Activated CD8-positive, alpha-beta memory T cell treated with anti-CD3 and anti-CD28 coated beads, Interleukin-2, amount 50 U/mL, for 24 hours (primary cell): ENCODE measurements around the gene URI1.
"Not testable (repeated sequence)": the region's sequence is repeated elsewhere in the genome, so short reads cannot be mapped to it uniquely, and the experiment has no call there.

Experiments
- DNase-seq: peaks from one replicate; pipeline ENCODE4 v3.0.0-alpha.2; 2020; ENCODE audit errors: extremely low read depth

URI1 gene

DNA sequence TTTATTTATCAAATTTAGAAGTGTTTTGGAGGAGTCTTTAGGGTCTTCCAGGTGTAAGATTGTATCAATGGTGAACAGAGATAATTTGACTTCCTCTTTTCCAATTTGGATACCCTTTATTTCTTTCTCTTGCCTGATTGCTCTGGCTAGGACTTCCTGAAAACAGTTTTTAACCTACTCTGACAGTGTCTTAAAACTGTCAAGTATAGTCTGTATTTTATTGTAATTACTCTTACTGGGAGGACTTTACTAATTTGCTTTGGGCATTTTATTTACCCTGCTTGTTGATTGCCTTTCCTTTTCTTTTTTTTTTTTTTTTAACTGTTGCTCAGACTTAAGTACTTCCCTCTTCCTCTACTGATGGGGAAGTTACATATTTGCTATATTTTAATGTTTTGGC is 81.3 kb downstream of the URI1 start:
- DNase-seq = no peak

DNA sequence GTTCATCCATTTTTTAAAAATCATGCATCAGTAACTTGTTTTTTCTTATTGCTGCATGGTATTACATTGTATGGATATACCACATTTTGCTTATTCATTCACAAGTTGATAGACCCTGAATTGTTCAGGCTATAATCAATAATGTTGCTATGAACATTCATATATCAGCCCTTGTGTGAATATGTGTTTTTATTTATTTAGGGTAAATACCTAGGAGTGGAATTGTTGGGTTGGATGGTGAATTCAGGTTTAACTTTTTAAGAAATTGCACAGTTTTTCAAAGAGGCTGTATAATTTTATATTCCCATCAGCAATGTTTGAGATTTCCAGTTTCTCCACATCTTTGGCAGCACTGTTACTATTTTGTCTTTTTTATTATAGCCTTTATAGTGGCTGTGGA is 82.1 kb downstream of the URI1 start:
- no peak for DNase-seq

DNA sequence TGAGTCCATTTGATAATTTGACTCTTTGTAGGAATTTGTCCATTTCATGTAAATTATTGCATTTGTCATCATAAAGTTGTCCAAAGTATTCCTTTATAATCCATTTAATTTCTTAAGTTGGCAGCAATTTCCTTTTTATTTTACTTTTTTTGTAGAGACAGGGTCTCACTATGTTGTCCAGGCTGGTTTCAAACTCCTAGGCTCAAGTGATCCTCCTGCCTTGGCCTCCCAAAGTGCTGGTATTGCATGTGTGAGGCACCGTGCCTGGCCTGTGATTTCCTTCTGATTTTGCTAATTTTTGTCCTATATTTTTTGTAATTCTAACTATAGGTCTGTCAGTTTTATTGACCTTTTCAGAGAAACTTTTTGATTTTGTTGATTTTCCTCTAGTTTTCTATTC is 84.9 kb downstream of the URI1 start:
- no peak for DNase-seq

DNA sequence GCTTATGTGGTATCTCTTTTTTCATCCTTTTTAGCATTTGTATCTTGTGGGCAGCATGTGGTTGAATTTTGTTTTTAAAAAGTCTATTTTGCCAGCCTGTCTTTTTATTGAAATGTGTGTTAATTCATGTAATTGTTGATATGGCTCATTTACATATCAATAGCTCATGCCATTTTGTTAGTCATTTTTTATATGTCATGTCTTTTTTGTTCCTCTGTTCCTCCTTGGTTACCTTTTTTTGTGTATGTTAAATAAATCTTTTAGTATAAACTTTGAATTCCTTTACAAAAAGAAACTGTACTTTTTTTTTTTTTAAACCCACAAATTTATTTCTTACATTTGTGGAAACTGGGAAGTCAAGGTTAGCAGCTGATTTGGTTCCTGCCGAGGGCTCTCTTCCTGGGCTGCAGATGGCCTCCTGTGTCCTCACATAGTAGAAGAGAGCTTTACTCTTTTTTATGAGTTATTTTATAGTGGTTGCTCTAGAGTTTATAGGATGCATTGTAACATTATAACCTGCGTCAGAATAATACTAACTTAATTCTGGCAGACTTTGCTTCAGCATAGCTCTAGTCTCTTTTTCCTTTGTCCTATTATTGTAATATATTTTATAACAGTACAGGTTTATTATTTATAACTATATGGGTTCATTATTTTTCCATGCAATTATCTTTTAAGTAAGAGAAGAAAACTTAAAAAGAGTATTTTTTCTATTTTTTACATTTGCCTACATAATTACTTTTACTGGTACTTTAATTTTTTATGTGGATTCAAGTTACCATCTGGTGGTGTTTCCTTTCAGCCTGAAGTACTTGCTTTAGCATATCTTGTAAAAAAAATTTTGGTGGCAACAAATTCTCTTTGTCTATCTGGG is 86.3 kb downstream of the URI1 start:
- no peak for DNase-seq

DNA sequence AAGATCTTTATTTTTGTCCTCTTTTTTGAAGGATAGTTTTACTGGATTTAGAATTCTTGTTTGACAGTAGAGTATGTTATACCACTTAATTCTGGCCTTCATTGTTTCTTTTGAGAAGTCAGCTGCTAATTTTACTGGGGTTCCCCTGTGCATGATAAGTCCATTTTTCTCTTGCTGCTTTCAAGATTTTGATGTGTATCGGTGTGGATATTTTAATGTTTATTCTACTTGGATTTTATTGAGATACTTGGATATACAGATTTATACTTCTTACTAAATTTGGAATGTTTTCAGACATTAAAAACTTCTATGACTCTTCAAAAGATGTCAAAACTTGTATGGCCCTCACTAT is 86.9 kb downstream of the URI1 start:
- no peak for DNase-seq

DNA sequence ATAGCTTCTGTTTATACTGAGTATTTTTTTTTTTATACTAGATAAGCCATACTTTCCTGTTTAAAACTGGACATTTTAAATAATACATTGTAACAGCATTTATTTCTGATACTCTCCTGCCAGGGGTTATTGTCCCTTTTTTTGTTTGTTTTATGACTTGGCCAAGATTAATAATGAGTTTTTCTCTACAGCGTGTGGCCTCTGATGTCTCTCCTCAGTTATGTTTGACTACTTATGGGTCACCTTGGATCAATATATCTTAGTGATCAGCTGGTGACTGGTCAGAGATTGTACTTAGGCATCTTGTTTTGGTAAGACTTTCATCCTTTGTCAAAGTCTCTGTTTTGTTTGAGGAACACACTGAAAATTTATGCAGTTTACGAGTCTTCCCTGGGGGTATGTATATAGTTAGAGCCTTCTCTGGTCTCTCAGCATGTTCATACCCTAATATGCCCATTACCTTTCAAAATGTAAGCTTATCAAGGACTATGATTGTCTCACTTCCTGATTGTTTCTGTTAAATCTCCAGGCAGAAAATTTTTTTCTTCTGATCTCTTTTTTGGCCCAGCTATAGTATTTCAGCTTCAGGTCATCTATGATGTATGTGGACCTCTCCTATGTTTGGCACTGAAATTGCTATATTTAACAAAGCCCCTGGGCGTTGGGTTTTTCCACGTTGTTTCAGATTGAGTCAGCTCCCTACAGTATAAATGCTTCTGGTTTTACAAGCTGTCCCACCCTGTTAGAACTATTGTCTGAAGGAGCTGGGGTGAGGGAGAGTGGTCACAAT is 87.9 kb downstream of the URI1 start:
- DNase-seq = no peak

DNA sequence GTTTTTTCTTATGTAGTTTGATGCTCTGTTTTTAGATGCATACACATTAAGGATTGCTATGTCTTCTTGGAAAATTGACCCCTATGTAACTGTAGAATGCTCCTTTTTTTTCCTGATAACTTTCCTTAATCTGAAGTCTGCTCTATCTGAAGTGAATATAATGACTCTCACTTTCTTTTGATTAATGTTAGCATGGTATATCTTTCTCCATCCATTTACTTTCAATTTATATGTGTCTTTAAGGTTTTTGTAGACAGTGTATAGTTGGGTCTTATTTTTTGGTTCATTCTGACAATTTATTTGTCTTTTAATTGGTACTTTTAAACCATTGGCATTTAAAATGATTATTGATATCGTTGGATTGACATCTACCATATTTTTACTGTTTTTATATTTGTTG is 92.3 kb downstream of the URI1 start:
- no peak for DNase-seq

DNA sequence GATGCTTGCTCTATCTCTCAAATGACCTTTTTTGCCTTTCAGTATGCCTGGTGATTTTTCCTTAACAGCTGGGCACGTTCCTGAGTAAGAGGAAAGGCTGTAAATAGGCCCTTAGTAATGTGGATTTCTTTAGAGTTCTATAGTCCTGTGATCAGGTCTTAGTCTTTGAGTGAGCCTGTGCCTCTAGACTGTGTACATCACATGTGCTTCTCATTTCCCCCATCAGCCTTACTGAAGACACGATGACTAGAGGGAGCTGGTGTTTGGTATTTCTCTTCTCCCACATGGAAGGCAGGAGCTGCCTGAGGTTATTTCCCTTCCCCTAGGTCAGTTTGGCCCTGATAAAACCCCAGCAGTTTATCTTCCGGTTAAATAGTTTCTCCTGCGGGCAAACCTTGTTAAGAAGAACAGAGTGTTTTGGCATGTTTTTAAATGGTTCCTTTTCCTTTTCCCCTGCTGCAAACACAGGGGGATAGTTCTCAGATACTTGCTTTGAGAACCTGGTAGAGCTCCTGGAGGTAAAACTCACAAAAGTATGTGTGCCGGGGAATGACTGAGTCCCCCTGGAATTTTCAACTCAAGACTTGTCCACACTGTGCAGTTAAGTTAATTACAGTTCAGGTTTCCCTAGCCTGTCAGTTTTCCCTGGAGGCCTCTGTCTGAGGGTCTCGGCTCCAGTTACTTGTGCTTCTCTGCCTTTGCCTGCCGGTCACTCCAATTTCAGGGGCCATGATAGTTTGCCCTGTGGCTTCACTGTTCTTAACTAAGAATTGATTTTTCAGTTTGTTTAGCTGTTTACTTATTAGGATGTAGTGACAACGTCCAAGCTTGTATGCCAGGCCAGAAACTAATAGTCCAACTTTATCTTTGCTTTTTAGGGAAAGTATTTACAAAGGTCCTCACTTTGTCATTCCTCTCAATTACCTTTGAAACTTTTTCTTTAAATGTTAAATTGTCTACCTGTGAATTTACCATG is 94.4 kb downstream of the URI1 start:
- no peak for DNase-seq

DNA sequence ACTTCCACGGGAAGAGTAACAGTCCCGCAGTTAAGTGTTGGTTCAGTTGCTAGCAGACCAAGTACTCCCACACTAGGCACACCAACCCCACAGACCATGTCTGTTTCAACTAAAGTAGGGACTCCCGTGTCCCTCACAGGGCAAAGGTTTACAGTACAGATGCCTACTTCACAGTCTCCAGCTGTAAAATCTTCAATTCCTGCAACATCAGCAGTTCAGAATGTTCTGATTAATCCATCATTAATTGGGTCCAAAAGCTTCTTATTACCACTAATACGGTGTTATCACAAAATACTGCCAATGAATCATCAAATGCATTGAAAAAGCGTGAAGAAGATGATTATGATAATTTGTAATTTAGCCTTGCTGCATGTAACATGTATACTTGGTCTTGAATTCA is 95.8 kb downstream of the URI1 start:
- DNase-seq = no peak

DNA sequence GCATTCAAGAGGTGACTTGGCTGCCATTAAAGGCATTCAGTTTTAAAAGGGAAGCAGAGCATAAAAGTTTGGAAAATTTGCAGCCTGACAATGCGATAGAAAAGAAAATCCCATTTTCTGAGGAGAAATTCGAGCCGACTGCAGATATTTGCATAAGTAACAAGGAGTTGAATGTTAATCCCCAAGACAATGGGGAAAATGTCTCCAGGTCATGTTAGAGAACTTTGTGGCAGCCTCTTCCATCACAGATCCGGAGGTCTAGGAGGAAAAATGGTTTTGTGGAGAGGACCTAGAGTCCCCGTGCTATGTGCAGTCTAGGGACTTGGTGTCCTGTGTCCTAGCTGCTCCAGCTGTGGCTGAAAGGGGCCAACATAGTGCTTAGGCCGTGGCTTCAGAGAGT is 99.9 kb downstream of the URI1 start:
- DNase-seq = not testable (repeated sequence)

DNA sequence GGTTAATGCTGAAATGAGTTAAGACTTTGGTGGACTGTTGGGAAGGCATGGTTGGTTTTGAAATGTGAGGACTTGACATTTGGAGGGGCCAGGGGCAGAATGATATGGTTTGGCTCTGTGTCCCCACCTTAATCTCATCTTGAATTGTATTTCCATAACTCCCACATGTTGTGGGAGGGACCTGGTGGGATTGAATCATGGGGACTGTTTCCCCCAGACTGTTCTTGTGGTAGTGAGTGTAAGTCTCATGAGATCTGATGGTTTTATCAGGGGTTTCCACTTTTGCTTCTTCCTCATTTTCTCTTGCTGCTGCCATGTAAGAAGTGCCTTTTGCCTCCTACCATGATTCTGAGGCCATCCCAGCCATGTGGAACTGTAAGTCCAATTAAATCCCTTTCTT is 101.0 kb downstream of the URI1 start:
- DNase-seq = not testable (repeated sequence)

DNA sequence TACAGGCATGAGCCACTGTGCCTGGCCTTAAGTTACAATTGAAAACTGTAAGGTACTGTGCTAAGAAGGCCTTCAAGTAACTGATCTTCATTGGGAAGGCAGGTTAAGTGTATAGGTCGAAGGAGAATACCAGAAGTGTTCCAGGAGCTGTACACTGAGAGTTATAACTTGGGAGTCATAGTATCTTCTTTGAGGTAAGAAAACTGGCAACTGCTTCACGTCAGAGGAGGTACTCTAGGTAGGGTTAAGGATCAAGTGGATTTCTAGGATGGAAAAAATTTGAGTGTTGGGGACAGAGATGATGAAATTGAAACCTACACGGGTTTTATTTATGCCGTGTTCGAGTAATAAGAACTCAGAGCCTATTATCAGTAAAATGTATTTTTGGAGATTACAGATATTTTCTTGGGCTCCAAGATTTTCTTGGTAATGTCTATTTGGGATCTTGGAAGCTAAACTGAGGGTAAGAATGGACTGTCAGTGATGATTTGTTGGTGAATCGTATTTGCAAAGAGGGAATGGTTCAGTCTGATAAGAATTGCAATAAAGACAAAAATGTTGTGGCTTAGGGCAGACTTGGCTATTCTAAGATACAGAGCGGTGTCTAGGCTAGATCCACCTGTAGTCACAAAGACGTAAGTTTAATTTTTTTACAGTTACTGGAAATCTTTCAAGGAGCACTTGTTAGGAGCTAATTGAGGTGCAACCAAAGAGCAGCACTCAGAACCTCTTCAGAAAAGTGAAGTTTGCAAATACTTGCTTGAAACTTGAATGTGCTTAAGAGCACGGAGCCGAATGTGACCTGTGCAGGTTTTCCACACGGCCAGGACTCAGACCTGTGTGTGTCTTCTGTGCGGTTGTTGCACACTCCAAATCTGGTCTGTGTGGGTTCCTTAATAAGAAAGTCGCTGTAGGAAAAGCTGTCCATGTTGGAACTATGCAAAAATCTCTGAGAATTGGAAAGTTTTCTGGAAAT is 102.5 kb downstream of the URI1 start:
- no peak for DNase-seq

DNA sequence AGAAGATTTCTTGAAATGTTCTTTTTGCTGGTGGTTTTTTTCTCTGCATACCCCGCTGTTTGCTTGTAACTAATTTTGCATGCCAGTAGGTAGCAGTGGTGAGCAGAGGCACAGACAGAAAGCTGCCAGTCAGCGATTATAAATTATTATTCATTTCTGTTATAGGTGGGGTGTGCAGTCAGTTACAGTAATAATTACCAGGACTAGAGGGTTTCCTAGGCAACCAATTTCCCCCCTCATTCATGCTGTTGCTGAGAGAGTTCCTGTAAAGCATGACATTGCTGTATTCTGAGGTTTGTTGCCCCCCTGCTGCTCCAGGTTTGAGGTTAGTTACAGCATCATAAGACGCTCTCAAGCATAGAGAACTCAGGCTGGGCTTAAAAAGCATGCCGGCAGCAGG is 104.5 kb downstream of the URI1 start:
- DNase-seq = no peak

DNA sequence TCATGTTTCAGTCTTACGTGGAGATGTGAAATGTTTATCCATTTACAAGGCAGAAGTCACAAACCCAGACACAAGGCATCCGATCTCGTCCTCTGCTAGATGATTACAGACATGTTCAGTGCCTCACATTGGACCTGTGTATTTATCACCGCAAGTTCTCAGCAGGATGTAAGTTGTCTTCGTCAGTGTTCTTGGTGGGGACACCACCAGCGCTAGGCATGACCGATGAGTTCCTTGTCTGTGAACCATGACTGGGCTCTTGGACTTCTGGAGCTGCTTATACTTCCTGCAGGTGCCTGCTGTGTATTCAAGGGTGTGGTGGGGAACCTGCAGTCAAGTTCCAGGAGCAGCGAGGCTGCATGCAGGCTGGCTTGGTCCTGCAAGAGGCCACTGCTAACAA is 105.4 kb downstream of the URI1 start:
- no peak for DNase-seq

DNA sequence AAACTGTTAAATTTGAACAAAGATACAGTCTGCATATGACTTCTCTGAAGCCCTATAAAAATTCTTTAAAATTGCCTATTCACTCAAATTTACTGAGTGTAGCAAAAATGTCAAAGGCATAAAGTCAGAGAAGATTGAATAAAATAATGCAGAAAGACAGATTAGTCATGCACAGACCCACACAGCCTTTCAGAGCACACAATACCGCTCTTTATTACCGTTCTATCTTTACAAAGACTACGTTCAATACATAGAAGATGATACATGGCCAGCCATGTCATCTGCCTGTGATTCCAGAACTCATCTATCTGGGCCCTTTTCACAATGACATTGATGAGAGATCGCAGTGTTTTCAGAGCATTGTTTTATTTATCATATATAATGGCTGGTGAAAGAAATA is 107.2 kb downstream of the URI1 start:
- DNase-seq = no peak

DNA sequence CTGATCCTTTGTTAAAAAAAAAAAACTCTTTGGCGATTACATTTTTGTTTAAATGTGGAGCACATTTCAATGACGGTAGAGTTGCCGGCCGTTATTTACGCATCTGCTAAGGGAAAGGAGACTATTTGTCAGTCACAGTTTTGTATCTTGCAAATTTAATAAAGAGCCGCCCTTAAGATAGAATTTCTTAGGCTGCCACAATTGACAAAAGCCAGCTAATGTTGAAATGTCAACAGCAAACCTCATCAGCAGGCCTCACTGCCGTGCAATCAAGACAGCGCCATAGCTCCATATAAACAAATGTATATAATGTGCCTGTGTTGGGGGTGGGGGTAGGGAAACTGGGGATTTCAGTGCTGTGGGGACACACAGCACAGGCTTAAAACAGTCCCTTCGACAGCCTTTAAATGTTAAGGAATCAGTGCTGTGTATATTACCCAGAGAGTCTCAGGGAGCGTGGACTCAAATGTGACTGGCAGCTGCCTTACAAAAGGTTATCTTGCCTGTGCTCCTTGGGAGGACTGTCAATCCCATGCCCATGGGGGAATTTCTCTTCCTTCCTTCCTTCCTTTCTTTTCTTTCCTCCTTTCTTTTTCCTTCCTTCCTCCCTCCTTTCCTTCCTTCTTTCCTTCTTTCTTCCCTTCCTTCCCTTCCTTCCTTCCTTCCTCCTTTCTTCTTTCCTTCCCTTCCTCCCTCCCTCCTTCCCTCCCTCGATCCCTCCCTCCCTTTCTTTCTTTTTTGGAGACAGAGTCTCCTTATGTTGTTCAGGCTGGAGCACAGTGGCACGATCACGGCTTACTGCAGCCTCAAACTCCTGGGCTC is 108.0 kb downstream of the URI1 start:
- no peak for DNase-seq

DNA sequence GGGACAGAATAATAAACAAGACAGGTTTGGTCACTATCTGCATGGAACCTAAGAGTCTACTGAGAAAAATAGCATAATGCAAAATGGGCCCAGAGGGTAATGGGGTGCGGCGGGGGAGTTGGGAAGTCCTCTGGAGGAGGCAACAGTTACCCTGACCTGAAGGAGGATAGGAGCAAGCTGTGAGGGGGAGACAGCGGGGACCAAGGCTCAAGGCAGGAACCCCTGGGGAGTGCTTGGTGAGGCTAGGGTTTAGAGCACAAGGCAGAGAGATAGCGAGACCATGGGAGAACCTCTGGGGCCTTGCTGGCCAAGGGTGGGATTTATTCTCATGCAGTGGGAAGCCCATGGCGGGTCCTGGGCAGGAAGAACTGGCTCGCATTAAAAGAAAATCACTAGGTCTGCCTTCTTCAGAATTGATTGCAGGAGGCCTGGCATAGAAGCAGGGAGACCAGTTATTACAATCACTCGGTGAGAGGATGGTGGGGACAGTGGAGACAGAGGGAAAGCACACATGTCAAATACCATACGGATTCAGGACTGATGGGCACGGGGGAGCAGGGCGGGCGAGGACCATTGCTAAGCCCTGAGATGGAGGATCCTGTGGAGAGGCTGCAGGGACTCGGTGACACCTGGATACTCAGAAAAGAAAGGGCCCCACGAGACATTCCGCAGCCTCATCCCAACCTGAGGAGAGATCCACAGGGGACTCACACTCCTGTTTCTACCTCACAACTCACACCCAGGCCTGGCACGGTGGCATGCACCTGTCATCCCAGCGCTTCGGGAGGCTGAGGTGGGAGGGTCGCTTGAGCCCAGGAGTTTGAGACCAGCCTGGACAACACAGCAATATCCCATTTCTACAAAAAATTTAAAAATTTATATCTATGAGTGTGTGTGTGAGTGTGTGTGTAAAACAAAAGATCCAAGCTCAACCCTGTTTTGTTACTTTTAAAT is 110.4 kb downstream of the URI1 start:
- DNase-seq = no peak

DNA sequence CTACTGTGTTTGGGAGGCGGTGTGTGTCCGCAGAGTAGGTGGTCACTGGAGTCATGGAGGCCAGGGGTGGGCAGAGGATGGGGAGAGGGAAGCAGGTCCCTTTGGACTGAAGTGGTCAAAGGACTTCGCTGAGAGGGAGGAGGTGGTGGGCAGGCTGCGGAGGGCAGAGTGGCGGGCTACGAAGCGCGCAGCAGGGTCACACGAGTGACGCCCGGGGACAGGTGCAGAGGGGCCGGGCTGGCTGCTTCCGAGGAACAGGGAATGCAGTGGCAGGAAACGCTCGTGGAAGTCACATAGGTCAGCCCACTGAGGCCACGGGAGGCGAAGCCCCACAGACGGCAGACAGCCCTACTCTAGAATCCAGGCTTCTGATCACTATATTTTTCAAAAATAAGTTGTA is 111.5 kb downstream of the URI1 start:
- DNase-seq = no peak

DNA sequence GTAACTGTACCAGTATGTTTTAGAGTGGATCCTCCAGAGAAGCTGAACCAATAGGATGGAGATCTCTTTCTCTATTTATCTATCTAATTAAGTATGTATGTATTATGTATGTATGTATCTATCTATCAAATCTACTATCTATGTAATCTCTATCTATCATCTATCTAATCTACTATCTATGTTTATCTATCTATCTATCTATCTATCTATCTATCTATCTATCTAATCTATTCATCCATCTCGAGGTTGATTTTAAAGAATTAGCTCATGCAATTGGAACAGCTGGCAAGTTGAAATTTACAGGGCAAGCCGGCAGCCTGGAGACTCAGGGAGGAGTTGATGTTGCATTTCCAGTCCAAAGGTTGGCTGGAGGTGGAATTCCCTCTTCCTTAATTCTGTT is 112.2 kb downstream of the URI1 start:
- no peak for DNase-seq
